Forelimb muscle (tissue), 1 donor: ENCODE measurements around the gene PPP1R12B. TPM values are rescaled to one million over a fixed set of nuclear protein-coding genes. Genes with fewer than 3 reads are reported as not detected.
"Not testable (repeated sequence)": the region's sequence is repeated elsewhere in the genome, so short reads cannot be mapped to it uniquely, and the experiment has no call there.

Experiments
- DNase-seq: peaks from one replicate; pipeline ENCODE4 v3.0.0-alpha.2; 2013; ENCODE audit warnings: low read depth
- polyA plus RNA-seq: library from polyadenylated mRNA; unstranded; fragments of 120-200 nt; gene quantifications from one replicate; pipeline ENCODE4 v1.2.1, GENCODE V29; 2013; ENCODE audit not compliant: insufficient read length

The PPP1R12B gene
- polyA plus RNA-seq, 1 donor, result 73.3 TPM

DNA sequence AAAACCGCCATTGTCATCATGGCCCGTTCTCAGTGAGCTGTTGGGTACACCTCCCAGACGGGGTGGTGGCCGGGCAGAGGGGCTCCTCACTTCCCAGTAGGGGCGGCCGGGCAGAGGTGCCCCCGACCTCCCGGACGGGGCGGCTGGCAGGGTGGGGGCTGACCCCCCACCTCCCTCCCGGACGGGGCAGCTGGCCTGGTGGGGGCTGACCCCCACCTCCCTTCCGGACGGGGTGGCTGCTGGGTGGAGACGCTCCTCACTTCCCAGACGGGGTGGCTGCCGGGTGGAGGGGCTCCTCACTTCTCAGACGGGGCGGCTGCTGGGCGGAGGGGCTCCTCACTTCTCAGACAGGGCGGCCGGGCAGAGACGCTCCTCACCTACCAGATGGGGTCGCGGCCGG, 103.1 kb downstream of the PPP1R12B start:
- DNase-seq, result not testable (repeated sequence)

DNA sequence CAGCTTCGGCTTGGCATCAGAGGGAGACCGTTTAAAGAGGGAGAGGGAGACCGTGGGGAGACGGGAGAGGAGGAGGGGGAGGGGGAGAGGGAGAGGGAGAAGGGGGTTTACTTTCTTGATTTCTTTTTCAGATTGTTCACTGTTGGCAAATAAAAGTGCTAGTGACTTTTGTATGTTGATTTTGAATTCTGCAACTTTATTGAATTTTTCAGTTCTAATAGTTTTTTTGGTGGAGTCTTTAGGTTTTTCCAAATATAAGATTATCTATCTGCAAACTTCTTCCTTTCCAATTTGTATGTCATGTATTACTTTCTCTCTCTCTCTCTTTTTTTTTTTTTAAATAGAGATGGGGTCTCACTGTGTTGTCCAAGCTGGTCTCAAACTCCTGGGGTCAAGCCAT, 104.0 kb downstream of the PPP1R12B start:
- DNase-seq, result no peak

DNA sequence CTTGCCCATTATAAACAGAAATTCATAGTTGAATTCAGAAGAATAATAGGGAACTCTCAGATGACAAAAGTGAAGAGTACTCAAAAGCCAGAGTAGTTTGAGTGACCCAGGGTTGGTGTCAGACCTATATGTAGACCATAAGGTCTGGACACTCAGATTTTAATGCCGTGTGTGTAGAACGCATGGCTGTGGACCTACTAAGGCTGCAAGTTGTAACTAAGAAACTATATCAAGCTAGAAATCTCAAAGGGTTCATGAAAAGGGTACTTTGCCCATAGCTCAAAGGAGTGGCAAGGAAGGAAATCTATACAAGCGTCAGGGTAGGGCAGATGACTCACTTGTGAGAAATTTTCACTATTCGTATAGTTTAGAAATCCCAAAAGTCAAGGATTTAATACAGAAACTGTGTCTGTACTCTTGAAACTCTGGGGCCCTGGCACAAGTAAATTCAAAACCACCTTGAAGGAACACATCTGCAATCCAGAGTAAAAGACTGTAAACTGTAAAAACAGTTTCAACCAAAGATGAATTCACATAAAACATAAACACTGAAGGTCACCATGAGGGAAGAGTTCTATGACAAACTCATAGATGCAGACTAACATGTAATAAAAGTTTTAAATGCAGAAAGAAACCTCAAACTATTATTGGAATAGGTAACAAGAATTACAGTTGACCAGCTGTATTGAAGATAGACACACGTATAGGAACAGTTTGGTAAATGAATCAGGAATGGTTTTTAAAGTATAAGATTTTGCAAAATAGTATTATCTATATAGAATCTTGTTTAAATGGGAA, 108.1 kb downstream of the PPP1R12B start:
- not testable (repeated sequence) for DNase-seq

DNA sequence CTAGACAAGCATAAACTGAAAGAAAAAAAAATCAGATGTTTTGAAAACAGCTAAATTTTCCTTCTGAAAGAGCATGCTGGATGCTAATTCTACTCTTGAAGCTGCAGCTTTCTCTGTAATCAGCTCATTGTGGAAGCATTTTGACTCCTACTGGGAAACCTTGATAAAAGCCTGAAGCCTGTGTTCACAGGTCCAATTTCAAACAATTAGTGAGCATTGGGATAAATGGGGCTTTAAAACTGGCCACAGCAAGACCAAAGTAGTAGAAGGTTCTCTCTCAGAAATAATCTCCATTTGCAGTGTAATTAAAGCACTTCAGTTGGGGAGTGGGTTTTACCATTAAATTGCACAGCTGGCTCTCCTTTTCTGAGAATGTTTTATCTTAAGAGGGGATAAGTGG, 110.2 kb downstream of the PPP1R12B start:
- DNase-seq, result not testable (repeated sequence)

DNA sequence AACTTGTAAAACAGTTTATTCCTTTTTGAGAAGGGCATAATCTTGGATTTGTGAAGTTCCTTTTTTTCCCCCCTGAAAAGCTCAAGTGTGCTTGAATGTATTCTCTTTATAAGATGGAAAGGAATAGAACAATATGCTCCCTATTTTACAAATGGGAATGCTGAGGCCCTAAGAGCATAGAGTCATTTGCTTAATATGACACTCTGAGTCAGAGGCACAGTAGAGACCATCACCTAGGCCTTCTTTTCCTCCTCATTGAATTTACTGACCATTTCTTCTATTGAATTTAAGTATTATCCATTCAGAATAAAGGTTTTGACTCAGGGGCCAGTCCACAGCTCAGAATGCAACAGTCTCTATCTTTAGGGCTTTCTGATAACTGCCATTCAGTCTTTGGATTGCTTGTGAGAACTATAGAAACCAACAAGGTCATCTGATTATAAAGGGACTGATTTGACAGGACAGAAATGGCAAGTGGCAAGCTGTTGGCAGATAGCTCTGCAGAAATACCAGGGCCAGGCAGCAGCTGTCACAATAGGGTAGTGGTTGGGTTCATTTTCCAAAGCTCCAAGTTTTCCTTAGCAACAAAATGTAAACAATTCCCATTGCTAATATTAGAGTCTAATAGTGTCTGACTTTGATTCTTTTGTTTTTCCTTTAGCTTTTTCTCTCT, 111.1 kb downstream of the PPP1R12B start:
- DNase-seq, result not testable (repeated sequence)

DNA sequence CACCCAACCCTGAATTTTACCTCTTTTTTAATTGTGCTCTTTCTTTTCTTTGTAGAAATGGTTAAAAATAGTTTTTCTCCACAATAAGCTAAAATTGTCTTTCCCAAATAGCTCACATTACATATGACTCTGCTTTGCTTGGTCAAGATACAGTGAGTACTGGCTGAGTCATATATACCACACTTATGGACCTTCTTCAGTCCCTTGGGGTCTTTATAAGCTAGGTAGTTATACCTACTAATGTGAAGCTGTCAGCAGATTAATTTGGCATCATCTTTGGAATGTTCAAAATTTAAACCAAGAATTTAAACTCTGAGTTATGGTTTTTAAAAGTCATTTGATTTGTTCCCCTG, 111.6 kb downstream of the PPP1R12B start:
- not testable (repeated sequence) for DNase-seq

DNA sequence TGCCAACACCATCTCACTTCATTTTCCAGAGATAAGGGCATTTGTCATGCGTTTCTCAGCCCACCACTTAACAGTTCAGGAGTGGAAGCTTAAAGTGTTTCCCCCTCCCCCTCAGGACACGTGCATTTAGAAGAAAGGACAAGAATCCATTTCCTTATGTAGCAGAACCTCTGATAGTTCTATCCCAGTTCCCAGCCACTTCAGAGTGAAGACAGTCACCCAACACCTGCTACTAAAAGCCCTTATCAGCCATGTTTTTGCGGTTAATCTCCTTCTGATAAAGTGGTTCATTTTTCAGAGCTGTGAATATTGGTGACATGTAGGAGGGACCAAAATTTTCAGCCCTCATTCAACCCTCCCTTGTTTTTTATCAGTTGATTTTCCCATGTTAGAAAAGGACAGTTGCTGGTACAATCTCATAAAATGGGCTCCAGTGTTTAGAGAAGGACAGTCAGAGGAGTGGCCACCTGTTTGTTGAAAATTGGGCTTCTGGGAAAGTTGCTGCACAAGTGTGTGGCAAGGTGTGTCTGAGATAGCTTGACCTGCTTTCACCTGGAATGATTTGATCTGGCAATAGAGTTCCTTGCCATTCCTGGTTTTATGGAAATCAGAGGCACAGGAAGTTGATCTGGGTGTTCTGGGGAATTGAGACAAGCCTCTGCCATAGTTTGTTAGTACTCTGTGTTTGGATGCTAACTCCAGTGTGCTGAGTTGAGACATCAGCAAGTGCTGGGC, 114.0 kb downstream of the PPP1R12B start:
- no peak for DNase-seq

DNA sequence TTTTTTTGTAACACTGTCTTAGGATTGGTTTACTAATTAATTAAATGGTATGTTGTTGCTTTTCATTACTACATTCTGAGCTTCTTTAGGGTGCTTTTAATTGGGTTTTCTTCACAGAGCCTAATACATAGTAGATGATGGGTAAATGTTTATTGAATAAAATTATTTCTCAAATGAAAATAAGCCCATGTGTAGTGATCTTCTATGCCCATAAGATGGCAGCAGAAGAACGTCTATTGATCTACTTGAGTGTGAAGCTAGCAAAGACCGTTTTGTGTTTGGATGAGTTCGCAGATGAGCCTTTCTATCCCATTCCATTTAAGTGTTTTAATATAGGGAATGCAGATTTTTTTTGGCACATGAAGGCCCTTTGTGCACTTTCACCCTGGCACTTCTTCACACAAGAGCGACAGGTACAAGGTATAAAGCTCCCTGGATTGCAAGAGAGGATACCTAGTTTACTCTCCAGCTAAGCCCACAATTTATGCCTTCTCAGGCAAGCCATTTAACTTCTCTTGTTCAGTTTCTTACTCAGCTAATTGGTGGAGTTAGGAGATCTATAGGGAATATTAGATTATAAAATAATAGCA, 115.7 kb downstream of the PPP1R12B start:
- peak; percentile 14 for DNase-seq

DNA sequence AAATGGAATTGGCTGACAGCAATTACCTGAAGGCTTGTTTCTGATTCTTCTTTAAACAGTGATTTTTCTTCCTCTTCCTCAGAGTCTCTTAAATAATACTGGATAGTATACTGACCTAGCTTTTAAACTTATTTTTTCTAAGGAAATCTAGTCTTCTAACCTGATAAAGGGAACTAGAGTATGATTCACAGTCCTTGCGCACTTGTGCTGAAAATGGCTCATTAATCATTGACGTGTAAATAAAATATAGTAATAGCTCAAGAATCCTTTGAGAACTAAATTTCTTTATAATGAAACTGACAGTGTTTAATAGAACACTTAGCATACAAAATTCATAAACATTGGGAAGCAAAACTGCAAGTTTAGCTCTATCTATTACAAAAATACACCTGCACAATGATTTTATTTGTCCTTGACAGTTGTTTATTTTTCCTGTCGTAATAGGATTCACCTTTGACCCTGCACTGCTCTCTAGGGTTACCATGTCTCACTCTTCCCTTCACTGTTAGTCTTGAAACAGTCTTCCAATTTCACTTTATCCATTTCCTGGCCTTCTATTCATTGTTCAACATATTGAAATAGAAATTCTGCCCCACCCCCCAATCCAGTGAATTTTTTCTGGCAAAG, 117.3 kb downstream of the PPP1R12B start:
- not testable (repeated sequence) for DNase-seq

DNA sequence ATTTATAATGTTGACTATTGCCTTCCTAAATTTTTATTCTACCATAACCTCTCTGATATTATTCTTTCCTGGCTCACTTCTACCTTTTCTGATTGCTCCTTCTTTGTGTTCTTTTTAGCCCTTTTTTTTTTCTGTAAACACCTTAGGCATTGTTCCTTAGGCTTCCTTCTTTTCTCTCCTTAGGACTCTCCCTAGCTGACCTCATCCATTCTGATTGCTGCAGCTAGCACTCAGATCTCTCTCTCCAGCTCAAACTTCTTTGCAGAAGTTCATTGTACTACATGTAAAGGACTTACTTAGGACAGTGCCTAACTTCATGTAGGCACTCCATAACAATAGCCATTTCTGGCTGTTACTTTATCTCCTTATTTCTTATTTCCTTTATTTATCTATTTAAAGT, 117.8 kb downstream of the PPP1R12B start:
- DNase-seq, result not testable (repeated sequence)

DNA sequence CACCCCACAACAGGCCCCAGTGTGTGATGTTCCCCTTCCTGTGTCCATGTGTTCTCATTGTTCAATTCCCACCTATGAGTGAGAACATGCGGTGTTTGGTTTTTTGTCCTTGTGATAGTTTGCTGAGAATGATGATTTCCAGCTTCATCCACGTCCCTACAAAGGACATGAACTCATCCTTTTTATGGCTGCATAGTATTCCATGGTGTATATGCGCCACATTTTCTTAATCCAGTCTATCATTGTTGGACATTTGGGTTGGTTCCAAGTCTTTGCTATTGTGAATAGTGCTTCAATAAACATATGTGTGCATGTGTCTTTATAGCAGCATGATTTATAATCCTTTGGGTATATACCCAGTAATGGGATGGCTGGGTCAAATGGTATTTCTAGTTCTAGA, 118.9 kb downstream of the PPP1R12B start:
- DNase-seq, result not testable (repeated sequence)

DNA sequence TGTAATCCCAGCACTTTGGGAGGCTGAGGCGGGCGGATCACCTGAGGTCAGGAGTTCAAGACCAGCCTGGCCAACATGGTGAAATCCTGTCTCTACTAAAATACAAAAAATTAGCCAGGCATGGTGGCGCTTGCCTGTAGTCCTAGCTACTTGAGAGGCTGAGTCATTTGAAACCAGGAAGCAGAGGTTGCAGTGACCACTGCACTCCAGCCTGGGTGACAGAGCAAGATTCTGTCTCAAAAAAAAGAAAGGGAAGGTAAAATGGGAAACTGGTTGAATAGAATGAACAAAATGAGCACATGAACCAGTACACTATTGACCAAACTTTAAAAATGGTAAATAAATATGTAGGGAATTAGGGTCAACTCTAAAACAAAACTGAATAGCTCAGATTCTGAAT, 120.2 kb downstream of the PPP1R12B start:
- not testable (repeated sequence) for DNase-seq

DNA sequence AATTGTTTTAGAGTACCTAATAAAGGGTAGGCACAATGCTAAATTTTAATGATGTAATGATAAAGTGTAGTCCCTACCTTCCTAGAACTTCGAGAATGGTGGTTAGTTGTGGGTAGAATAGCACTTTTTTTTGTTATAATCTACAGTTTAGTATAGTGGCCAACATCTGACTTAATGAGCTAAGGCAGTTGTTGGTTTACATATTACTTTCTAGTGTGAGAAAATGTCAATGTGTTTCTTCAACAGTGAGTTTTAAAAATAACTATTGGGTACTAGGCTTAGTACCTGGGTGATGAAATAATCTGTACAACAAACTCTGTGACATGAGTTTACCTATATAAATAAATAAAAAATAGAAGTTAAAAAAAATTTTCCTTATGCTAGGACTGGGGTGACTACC, 120.6 kb downstream of the PPP1R12B start:
- DNase-seq, result not testable (repeated sequence)

DNA sequence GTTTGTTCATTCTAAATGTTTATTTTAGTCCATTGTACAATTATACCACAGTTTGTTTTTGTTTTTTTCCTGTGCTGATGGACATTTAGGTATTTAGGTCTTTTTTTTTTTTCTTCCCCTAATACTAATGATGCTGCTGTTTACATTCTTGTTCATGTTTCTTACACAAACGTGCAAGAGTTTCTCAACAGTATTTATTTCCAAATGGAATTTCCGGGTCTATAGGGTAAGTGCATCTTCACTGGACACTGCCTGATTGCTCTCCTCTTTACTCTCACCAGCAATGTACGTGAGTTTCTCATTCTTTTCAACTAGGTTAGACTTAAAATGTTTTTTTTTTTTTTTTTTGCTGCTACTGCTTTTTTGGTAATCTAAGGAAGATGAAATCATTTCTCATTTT, 122.7 kb downstream of the PPP1R12B start:
- DNase-seq, result no peak

DNA sequence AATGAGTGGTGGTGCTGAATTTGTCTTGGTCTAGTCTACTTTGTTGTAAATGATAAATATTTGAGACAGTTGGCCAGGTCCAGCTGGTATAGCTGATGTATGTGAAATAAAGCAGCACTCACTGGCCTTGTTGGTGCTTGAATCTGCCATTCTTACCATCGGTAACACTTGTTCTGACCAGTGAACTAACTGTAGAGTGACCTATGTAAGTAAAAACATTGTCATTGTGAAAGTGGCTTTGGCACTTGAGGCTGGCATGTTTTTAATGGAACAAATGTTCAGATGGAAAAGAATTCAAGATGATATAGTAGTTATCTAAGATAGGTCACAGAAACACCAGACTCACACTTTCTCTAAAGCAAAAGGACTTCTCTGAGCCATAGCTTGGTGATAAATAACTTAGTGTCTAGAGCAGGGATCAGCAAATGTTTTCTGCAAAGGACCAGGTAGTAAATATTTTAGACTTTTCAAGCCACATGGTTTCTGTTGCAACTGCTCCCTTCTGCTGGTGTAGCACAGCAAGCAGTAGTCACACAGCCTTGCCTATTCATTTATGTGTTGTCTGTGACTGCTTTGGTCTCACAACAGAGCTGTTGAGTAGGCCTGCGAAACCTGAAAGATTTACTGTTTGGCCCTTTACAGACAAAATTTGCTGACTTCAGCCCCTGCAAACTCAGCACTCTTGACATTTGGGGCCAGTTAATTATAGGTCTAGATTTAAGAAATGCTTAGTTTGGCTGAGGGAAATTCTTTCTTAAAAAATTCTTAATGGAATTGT, 124.0 kb downstream of the PPP1R12B start:
- DNase-seq, result not testable (repeated sequence)

DNA sequence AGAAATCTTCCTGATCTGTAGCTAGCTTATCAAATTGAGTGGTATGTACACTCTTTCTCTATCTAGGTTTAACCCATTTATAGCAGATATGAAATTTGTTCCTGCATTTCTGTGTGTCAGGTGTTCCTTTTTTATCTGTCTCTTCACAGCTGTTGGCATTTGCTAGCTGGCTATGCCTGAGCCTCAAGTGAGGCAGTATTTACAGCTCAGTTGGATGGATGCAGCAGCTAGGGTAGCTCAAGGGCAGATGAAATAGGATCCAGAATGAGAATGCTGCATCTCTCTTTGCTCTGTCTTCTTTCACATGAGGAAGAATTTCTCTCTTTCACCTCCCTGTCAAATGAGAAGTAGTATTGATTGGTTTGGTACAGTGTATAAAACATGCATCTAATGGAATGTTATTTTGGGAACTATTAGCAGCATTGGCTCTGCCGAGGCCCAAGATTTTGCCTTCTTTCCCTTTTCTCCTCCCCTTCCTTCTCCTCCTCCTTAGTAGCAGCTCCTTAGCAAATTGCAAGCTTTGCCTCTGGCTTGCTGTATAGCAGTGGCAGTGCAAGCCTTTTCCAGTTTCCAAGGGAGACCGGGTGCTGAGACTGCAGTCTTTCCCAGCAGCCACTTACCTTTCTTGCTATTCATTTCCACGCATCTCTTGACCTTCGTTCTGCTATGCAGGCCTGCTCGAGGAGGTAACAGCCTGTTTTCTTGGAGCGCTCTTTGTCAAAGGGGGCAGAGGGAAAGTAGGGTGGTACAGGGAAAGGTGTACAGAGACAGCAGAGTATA, 125.0 kb downstream of the PPP1R12B start:
- not testable (repeated sequence) for DNase-seq

DNA sequence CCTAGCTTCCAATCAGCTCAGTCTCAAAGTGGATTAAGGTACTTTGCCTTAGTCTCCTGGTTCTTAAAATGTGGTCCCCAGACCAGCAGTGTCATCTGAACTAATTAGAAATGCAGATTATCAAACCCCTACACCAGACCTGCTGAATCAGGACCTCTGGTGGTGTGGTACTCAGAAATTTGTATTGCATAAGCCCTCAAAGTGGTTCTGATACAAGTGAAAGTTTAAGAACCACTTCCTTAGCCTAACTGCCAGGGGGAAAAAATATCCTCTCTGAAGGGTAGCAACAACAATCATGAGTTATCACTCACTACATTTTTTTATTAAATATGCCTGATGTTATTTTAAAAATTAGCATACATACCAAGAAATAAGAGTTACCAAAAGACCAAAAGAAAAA, 131.2 kb downstream of the PPP1R12B start:
- DNase-seq, result not testable (repeated sequence)

DNA sequence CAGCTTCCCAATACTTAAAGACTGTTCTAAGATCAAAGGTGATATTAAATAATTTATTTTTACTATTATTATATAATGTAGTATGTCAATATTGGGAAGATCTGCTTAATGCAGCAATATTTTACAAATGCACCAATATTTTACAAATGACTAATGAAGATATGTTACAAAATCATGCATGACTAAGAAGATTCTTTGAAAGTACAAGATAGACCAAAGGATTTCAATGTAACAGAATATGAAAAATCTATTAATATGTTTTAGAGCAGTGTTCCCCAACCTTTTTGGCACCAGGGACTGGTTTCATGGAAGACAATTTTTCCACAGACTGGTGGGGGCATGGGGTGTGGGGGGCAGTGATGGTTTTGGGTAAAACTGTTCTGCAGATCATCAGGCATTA, 132.1 kb downstream of the PPP1R12B start:
- DNase-seq, result not testable (repeated sequence)

DNA sequence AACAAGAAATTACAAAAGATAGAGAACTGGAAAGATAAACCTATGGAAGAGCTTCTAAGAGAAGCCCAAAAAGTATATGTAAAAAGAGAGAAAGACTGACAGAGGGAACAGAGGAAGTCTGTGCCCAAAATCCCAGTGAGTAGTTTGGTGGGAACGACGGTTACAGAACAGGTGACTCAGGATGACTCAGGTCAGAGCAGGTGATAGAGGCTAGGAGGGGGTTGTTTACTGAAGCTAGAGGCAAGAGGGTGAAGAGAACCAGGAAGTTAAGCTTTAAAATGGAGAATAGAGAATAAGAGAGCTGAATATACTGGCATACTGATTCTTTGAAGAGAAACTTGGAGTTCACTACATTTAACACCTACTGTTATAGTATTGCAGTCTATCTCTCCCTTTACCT, 134.9 kb downstream of the PPP1R12B start:
- DNase-seq, result not testable (repeated sequence)

DNA sequence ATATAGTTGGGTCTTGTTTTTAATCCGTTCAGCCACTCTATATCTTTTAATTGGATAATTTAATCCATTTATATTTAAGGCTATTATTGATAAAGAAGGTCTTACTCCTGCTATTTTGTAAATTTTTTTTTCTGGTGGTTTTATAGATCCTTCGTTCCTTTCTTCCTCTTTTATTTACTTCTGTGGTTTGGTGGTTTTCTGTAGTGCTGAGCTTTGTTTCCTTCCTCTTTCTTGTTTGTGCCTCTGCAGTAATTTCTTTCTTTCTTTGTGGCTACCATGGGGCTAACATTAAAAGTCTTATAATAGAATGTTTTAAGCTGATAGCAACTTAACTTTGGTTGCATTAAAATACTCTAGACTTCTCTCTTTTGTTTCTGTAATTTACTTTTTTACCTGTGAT, 135.5 kb downstream of the PPP1R12B start:
- not testable (repeated sequence) for DNase-seq
